HG02642 (cell line): ENCODE results near the gene ACO2.
"Not testable (repeated sequence)": the region's sequence is repeated elsewhere in the genome, so short reads cannot be mapped to it uniquely, and the experiment has no call there.

Experiments used
- ATAC-seq: cut with Tn5 transposase; IDR thresholded peaks from one replicate; pipeline ENCODE4 v1.9.1; 2021; ENCODE audit warnings: mild to moderate bottlenecking; ENCODE audit not compliant: unreplicated experiment, poor library complexity

The ACO2 gene

GRCh38 chr22:41468381-41469217, at the start of gene ACO2, which contains the start of gene PHF5A:
Gene ACO2, plus strand, starts transcription at chr22:41469117. Its CDS starts 30 bp downstream, at chr22:41469147.
Gene PHF5A, minus strand, starts transcription at chr22:41468692. Its CDS starts 39 bp downstream, at chr22:41468653.
- ATAC-seq, result peak; percentile 90

GRCh38 chr22:41425660-41426365, 43.1 kb upstream of the ACO2 start:
- no peak for ATAC-seq

- no peak for ATAC-seq
These were observed 39.5 kb upstream of the ACO2 start for GRCh38 chr22:41429232-41429950.

- no peak for ATAC-seq
These were observed 39.0 kb upstream of the ACO2 start for GRCh38 chr22:41429951-41430332.

GRCh38 chr22:41431656-41432055, 37.3 kb upstream of the ACO2 start:
- ATAC-seq, result no peak

- not testable (repeated sequence) for ATAC-seq
These were observed 35.4 kb upstream of the ACO2 start for GRCh38 chr22:41433480-41433879.

GRCh38 chr22:41434361-41435003, 34.4 kb upstream of the ACO2 start:
- ATAC-seq, result not testable (repeated sequence)

- ATAC-seq, result no peak
These were observed 33.4 kb upstream of the ACO2 start for GRCh38 chr22:41435560-41435959.

GRCh38 chr22:41436322-41437113, 32.4 kb upstream of the ACO2 start:
- no peak for ATAC-seq

- ATAC-seq, result no peak
These were observed 31.7 kb upstream of the ACO2 start for GRCh38 chr22:41437198-41437597.

- not testable (repeated sequence) for ATAC-seq
These were observed 28.4 kb upstream of the ACO2 start for GRCh38 chr22:41440511-41440910.

GRCh38 chr22:41442240-41442792, 26.6 kb upstream of the ACO2 start:
- no peak for ATAC-seq

GRCh38 chr22:41444360-41445128, 24.4 kb upstream of the ACO2 start:
- ATAC-seq, result peak; percentile 48

- no peak for ATAC-seq
These were observed 23.5 kb upstream of the ACO2 start for GRCh38 chr22:41445129-41446056.

- no peak for ATAC-seq
These were observed 22.8 kb upstream of the ACO2 start for GRCh38 chr22:41446057-41446501.

GRCh38 chr22:41446639-41447434, 22.1 kb upstream of the ACO2 start, which contains the start of gene TOB2:
Gene TOB2, minus strand, starts transcription at chr22:41446801. Its CDS starts 9,456 bp downstream, at chr22:41437345.
- peak; percentile 47 for ATAC-seq
